BJ (cell line): ENCODE results near the gene PCDH9. TPM values are rescaled to one million over a fixed set of nuclear protein-coding genes. Genes with fewer than 3 reads are reported as not detected.

ENCODE experiments used
- CTCF ChIA-PET: fragments of 350-600 bp; formaldehyde crosslinking; extraction: SDS; loops from one replicate; lab custom pipeline; 2021; ENCODE audit warnings: antibody characterized with exemption, inconsistent platforms; lab: Yijun Ruan, JAX
- POLR2A ChIA-PET: fragments of 300-600 bp; sonication (Branson Sonifier 250); formaldehyde crosslinking; extraction: SDS; loops from one replicate; lab custom pipeline; 2021; ENCODE audit warnings: antibody characterized with exemption; lab: Charles Lee
- DNase-seq: peaks from one replicate; pipeline ENCODE4 v3.0.0-alpha.2; 2011; ENCODE audit warnings: low read depth
- H3K27me3 ChIP-seq: 2 replicates; pipeline ENCODE4 v1.6.0; 2011; ENCODE audit warnings: low read length; ENCODE audit not compliant: control insufficient read depth, insufficient read depth
- H3K36me3 ChIP-seq: 2 replicates; pipeline ENCODE4 v1.5.1; 2011; ENCODE audit warnings: low read length; ENCODE audit not compliant: control insufficient read depth, insufficient read depth
- H3K4me3 ChIP-seq: 2 replicates; pipeline ENCODE4 v1.5.1; 2011; ENCODE audit warnings: low read depth, mild to moderate bottlenecking, control low read depth, low read length
- CTCF ChIP-seq: IDR thresholded peaks from 2 replicates; pipeline ENCODE4 v1.5.1; 2011; ENCODE audit warnings: low read depth, mild to moderate bottlenecking, control low read depth, inconsistent platforms, low read length, moderate library complexity; ENCODE audit not compliant: insufficient read depth
- polyA plus RNA-seq: library from polyadenylated mRNA; depleted of rRNA; stranded (reverse); fragments of >200 nt; gene quantifications from 2 replicates; pipeline ENCODE4 v1.2.3, GENCODE V29; 2011

The PCDH9 gene
- polyA plus RNA-seq, 1 experiment: 2.3 TPM

- peak; percentile 34 for DNase-seq
- no peak overlapping the region for H3K4me3 ChIP-seq
- ChIA-PET CTCF (interaction anchor here (0.8 kb wide), 1 partner anchor 28 kb away, joined by 3 read pairs; no protein-coding TSS in a partner anchor), POLR2A (no interaction called here)
- no peak for TF ChIP-seq CTCF
- H3K27me3 ChIP-seq: no peaks in the 10 kb centered on the region
- H3K36me3 ChIP-seq: no peaks in the 10 kb centered on the region
Observed at GRCh38 chr13:66405908-66406802, 824.0 kb downstream of the PCDH9 start.

- ChIA-PET CTCF (interaction anchor here (0.6 kb wide), 1 partner anchor 89 kb away, joined by 3 read pairs; no protein-coding TSS in a partner anchor), POLR2A (no interaction called here)
- Histone ChIP-seq H3K36me3 (no peaks in the 10 kb centered on the region), H3K4me3 (no peak overlapping the region), H3K27me3 (no peaks in the 10 kb centered on the region)
- TF ChIP-seq CTCF: no peak
- DNase-seq: no peak
Observed at GRCh38 chr13:66402546-66402945, 827.6 kb downstream of the PCDH9 start.

- no peak for DNase-seq
- Histone ChIP-seq H3K4me3 (no peak overlapping the region), H3K36me3 (no peaks in the 10 kb centered on the region), H3K27me3 (no peaks in the 10 kb centered on the region)
- CTCF ChIA-PET: no interaction called here
- POLR2A ChIA-PET: no interaction called here
- TF ChIP-seq CTCF: no peak
Observed at GRCh38 chr13:66402066-66402465, 828.1 kb downstream of the PCDH9 start.

- DNase-seq: no peak
- no peak for TF ChIP-seq CTCF
- Histone ChIP-seq H3K36me3 (no peaks in the 10 kb centered on the region), H3K4me3 (no peak overlapping the region), H3K27me3 (no peaks in the 10 kb centered on the region)
- POLR2A ChIA-PET: no interaction called here
- CTCF ChIA-PET: no interaction called here
Observed at GRCh38 chr13:66400292-66400691, 829.8 kb downstream of the PCDH9 start.

- ChIA-PET CTCF (no interaction called here), POLR2A (no interaction called here)
- no peak for TF ChIP-seq CTCF
- Histone ChIP-seq H3K4me3 (no peak overlapping the region), H3K27me3 (no peaks in the 10 kb centered on the region), H3K36me3 (no peaks in the 10 kb centered on the region)
- DNase-seq: no peak
Observed at GRCh38 chr13:66399873-66400272, 830.3 kb downstream of the PCDH9 start.
